OCI-LY7 (cell line): Measurements from ENCODE around the gene COBLL1.

Experiments
- CTCF ChIP-seq: fragments of 200-600 bp; sonication (generic); conservative IDR thresholded peaks from 2 replicates; pipeline ENCODE4 v1.5.1; 2014; ENCODE audit warnings: mild to moderate bottlenecking, antibody characterized with exemption, low read length, moderate library complexity, mixed read lengths
- EZH2phosphoT487 ChIP-seq: fragments of 200-600 bp; sonication (generic); IDR thresholded peaks from 2 replicates; pipeline ENCODE4 v1.6.1; 2018; ENCODE audit warnings: low read depth, borderline replicate concordance, mild to moderate bottlenecking, mixed run types, antibody characterized with exemption, low read length, moderate library complexity, mixed read lengths

GRCh38 chr2:164657129-164657528 is 184.5 kb downstream of the COBLL1 start:
- no peak for TF ChIP-seq CTCF
- no peak for TF ChIP-seq EZH2phosphoT487
